Heart left ventricle (tissue), 13 donors: ENCODE measurements around the gene KREMEN1.

ENCODE experiments used
- POLR2A ChIP-seq, 2 donors: fragments of 450-650 bp; IDR thresholded peaks; one replicate each; pipeline ENCODE4 v1.6.1; 2017; ENCODE audit warnings: antibody characterized with exemption in 2 of 2, mild to moderate bottlenecking in 2 of 2, moderate library complexity in 2 of 2
- TF ChIP-seq, protein P1 (sequence below), 12 donors: fragments of 200-600 bp; sonication (generic) in 4 of 12; IDR thresholded peaks; one replicate each; pipeline versions ENCODE4 v1.5.0 to v1.8.0; 2018 to 2022; ENCODE audit warnings: antibody characterized with exemption in 12 of 12, mild to moderate bottlenecking in 5 of 12
- donor health status: ischemic (EF 13 %, LVEDD 7.1; RV severe dilation, severe dysfunction).
- donor health status: DM: no; HTN: yes; CAD: no.
- donor health status: DM: no; HTN: no; CAD: no.
- donor health status: ischemic (EF 25% LVEDD 6.9; RV normal size, moderate dysfunction).
- donor health status: ischemic (EF 25% LVEDD 5.7; RV mildly dilated, moderate dysfunction).
- donor health status: ischemic (EF 35%, LVEDD 5.7; RV mildly dilated, moderate dysfunction).
- donor health status: nonischemic (EF 11% LVEDD 7.7; RV severe dilation, severe dysfunction).
- donor health status: DM: yes; HTN: yes; CAD: no.
- donor health status: PGD.
- donor health status: ischemic (EF 29% LVEDD 5.4; RV normal size, mild dysfunction).
- donor health status: nonischemic (EF 23%, LVEDD 6.1; RV moderate dilation, normal function).

GRCh38 chr22:29201782-29202181, 128.9 kb downstream of the KREMEN1 start:
- TF ChIP-seq, protein P1, sequence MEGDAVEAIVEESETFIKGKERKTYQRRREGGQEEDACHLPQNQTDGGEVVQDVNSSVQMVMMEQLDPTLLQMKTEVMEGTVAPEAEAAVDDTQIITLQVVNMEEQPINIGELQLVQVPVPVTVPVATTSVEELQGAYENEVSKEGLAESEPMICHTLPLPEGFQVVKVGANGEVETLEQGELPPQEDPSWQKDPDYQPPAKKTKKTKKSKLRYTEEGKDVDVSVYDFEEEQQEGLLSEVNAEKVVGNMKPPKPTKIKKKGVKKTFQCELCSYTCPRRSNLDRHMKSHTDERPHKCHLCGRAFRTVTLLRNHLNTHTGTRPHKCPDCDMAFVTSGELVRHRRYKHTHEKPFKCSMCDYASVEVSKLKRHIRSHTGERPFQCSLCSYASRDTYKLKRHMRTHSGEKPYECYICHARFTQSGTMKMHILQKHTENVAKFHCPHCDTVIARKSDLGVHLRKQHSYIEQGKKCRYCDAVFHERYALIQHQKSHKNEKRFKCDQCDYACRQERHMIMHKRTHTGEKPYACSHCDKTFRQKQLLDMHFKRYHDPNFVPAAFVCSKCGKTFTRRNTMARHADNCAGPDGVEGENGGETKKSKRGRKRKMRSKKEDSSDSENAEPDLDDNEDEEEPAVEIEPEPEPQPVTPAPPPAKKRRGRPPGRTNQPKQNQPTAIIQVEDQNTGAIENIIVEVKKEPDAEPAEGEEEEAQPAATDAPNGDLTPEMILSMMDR (IDR thresholded peaks at IDR 0.05) = no peak
- no peak for TF ChIP-seq POLR2A (IDR thresholded peaks at IDR 0.05)
